ENCODE measurements around the gene NUPR2.
"Not testable (repeated sequence)": the region's sequence is repeated elsewhere in the genome, so short reads cannot be mapped to it uniquely, and the experiment has no call there.

The NUPR2 gene, protein sequence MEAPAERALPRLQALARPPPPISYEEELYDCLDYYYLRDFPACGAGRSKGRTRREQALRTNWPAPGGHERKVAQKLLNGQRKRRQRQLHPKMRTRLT

DNA sequence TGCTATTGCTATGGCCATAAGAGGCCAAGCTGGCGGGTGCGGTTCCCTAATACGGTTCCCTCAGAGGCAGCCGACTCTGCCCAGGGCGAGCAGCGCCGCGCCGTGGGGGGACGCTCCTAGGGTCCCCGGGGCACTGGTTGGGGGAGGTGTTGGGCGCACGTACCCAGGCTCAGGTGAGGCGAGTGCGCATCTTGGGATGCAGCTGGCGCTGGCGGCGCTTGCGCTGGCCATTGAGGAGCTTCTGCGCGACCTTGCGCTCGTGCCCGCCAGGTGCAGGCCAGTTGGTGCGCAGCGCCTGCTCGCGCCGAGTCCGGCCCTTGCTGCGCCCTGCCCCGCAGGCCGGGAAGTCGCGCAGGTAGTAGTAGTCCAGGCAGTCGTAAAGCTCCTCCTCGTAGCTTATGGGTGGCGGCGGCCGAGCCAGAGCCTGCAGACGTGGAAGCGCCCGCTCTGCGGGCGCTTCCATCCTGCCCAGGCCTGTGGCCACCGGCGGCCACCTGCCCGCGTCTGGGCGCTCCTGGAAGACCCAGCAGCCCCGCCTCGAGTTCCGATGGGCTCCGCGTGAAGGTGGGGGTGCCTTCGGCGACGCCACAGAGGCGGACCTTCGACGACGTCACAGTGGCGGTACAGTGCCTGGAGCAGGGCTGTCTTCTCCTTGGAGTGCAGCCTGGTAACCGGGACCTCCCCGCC lies at the start of gene NUPR2:
Gene NUPR2 (minus strand): TSS at position 566 of the 687 bp plus-strand sequence. CDS start 103 bp downstream, at position 463.
- no peak for DNase-seq (ENCODE audit: low read depth in 2 of 2)

- no peak for DNase-seq (ENCODE audit: low read depth in 2 of 2)
These were observed 41.1 kb upstream of the NUPR2 start for GRCh38 chr7:56157238-56157790.

- not testable (repeated sequence) for DNase-seq (ENCODE audit: low read depth in 2 of 2)
These were observed 14.8 kb upstream of the NUPR2 start for GRCh38 chr7:56131062-56131461.

GRCh38 chr7:56127241-56127975 lies 11.2 kb upstream of the NUPR2 start:
- no peak for DNase-seq (ENCODE audit: low read depth in 2 of 2)

DNA sequence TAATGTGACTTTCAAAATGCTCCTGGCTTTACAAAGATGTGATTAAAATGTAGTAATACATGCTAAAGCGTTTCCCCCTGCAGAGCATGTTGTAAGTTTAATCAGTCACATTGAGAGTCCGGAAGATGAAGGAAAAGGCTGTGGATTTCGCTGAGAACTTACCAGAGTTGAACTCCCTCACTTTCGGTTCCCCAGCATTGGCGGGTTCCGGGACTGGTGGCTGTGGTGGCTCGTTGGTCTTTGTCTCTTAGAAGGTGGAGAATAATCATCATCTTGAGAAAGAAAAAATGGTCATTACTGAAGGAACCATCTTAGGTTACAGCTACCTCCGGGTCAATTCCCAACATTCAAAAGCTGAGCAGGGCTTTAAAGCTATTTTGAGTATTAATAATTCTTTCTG lies 9.6 kb upstream of the NUPR2 start:
- no peak for DNase-seq (ENCODE audit: low read depth in 2 of 2)

DNA sequence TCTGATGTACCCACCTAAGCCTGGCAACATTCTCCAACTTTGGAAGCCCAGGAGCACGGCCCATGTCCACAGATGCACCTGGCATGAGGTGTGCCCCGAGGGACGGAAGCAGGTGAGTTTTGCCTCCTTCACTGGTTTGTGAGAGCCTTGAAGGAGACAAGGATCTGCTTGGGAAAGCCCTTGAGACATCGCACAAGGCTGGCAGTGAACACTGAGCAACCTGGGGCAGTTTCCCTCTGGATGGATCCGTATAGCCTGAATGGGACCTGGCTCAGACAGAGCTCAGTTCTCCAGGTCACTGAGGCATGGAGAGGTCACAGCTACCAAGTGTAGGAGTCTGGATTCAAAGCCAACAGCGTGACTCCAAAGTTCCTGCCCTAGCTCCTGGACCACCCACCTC lies 8.8 kb upstream of the NUPR2 start:
- no peak for DNase-seq (ENCODE audit: low read depth in 2 of 2)

GRCh38 chr7:56121440-56121839 lies 5.2 kb upstream of the NUPR2 start:
- no peak for DNase-seq (ENCODE audit: low read depth in 2 of 2)

DNA sequence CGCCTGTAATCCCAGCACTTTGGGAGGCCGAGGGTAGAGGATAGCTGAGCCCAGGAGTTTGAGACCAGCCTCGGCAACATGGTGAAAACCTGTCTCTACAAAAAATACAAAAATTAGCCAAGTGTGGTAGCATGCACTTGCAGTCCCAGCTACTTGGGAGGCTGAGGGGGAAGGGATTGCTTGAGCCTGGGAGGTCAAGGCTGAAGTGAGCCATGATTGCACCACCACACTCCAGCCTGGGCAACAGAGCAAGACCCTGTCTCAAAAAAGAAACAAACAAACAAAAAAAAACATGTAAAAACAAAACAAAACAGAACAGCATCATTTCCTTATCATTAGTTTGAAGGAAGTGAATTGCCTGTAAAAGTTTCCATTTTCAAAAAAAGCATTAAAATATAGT lies 4.0 kb downstream of the NUPR2 start:
- not testable (repeated sequence) for DNase-seq (ENCODE audit: low read depth in 2 of 2)

DNA sequence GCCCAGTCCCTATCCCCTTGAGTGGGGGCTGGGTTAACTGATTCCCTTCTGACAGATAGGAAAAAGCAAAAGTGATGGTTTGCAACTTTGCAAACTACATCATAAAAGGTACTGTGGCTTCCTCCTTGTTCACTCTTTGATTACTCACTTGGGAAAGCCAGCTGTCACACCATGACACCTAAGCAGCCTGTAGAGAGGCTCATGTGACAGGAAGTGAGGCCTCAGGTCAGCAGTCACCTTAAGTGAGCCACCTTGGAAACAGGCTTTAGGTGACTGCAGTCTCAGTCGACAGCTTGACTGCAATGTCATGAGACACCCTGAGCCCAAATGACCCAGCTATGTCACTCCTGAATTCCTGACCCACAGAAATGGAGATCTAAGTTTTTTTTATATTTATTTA lies 5.6 kb downstream of the NUPR2 start:
- DNase-seq (ENCODE audit: low read depth in 2 of 2), result no peak

GRCh38 chr7:56107954-56108258 lies 8.3 kb downstream of the NUPR2 start:
- DNase-seq (ENCODE audit: low read depth in 2 of 2), result no peak

DNA sequence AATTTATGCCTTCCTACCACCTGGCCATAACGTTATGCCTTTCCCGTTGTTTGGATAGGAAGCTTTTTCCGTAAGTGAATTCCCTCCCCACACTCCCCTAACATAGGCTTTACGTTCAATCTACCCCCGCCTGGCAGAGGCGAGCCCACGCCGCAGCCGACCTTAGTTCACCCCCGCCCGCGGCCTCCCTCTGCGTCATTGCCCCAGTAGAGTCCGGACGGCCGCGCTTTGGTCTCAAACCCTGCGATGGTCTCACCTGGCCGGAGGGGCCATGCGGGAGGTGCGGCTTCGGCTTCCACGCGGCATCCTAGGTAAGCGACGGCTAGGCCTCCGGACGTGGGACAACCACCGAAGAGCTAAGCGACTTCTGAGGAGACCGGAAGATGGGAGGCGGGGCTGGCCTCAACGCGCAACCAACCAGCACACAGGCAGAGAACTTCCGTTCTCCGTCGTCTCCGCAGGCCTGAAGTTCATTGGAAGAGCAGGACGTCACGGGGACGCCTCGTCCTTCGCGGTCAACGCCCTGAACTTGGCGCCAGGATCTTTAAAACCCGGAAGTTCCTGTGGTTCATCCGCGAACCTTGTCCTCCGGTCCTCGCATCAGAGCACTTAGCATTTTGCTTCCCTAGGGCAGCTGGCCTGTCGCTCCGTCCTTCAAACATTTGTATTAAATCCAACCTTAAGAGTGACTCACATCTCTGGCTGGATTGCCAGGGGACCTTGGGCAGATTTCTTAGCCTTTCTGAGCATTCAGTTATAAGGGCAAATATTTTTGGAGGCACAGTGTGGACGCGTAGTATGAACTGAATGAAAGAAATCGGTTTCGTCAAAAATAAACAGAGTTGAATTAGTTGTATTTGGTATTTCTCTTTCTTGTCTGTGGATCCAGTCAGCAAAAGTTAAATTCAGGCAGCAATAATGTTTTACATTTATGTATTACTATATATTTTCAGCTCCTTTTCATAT lies 9.8 kb downstream of the NUPR2 start, which contains the start of gene CHCHD2:
Gene CHCHD2 (minus strand): TSS at position 369 of the 966 bp plus-strand sequence. CDS start 63 bp downstream, at position 306.
- peak; percentile 79 to 92 for DNase-seq (ENCODE audit: low read depth in 2 of 2)

DNA sequence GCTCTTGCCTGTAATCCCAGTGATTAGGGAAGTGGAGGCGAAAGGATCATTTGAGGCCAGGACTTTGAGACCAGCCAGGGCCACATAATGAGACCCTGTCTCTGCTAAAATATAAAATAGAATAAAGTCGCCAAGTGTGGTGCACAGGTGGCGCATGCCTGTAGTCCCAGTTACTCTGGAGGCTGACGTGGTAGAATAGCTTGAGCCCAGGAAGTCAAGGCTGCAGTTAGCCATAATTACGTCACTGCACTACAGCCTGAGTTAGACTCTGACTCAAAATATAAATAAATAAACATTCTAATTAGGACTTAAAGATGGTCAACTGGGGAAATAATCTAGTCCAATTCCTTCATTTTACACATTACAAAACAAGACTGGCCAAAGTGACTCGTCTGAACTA lies 10.7 kb downstream of the NUPR2 start:
- peak in 1 of 2 donors; percentile 15 for DNase-seq (ENCODE audit: low read depth in 2 of 2)

DNA sequence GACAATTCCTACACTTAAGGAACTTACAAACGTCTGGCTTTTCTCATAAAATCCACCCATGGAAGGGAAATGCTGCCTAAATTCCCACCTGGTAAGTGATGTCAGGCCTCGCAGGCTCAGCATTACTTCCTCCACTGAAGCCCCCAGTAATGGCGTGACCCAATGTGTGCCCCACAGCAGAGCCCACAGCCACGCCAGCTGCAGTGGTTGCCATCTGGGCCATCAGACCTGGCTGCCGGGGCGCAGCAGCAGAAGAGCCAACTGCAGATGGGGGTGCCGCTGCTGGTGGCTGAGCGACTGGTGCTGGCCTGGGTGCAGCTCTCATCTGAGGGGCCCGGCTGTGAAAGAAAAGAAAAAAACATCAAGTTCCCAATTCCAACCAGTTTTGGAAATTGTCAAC lies 12.1 kb downstream of the NUPR2 start:
- not testable (repeated sequence) for DNase-seq (ENCODE audit: low read depth in 2 of 2)

GRCh38 chr7:56099653-56100052 lies 16.6 kb downstream of the NUPR2 start:
- no peak for DNase-seq (ENCODE audit: low read depth in 2 of 2)

DNA sequence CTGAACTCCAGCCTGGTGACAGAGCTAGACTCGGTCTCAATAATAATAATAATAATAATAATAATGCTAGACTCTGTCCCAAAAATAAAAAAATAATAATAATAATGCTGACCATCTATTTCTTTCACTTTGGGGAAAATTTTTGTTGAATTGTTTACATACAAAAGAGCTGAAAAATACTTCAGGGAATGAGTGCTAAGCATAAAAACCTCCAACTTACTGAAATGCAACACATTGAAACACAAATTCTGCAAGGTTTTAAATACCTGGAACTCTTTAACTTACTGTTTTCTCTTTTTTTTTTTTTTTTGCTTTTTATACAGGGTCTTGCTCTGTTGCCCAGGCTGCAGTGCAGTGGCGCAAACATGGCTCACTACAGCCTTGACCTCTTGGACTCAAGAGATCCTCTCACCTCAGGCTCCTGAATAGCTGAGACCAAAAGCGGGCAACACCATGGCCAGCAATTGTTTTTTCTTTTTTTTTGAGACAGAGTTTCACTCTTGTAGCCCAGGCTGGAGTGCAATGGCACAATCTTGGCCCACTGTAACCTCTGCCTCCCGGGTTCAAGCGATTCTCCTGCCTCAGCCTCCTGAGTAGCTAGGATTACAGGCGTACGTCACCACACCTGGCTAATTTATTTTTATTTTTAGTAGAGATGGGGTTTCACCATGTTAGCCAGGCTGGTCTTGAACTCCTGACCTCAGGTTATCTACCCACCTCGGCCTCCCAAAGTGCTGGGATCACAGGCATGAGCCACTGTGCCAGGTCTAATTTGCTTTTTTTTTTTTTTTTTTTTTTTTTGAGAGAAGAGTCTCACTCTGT lies 17.8 kb downstream of the NUPR2 start:
- DNase-seq (ENCODE audit: low read depth in 2 of 2), result not testable (repeated sequence)

GRCh38 chr7:56097700-56098099 lies 18.5 kb downstream of the NUPR2 start:
- DNase-seq (ENCODE audit: low read depth in 2 of 2), result no peak

- no peak for DNase-seq (ENCODE audit: low read depth in 2 of 2)
These were observed 23.3 kb downstream of the NUPR2 start, which contains the start of gene PHKG1 for GRCh38 chr7:56092789-56093531. TSS of gene PHKG1 (minus strand) at chr7:56092952. CDS start at chr7:56088941, 4,011 bp downstream.

DNA sequence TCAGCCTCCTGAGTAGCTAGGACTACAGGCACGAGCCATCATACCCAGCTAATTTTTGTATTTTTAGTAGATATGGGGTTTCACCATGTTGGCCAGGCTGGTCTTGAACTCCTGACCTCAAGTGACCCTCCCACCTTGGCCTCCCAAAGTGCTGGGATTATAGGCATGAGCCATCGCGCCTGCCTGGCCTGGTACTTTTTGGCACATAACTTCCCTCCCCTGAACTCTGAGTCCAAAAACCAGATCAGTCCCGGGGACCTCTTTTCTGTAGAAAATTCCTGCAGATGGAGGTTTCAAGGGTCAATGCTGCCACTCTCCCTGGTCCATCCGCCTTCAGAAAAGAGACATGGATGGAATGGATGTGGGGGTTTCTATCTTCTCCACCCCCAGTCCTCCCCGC lies 23.8 kb downstream of the NUPR2 start:
- not testable (repeated sequence) for DNase-seq (ENCODE audit: low read depth in 2 of 2)

GRCh38 chr7:56091591-56091990 lies 24.6 kb downstream of the NUPR2 start:
- no peak for DNase-seq (ENCODE audit: low read depth in 2 of 2)

- DNase-seq (ENCODE audit: low read depth in 2 of 2), result no peak
These were observed 28.8 kb downstream of the NUPR2 start for GRCh38 chr7:56087445-56087844.
